GM12801 (cell line): Measurements from ENCODE around the gene CUBN.

ENCODE experiments used
- CTCF ChIP-seq: IDR thresholded peaks from one replicate; pipeline ENCODE4 v1.5.1; 2011; ENCODE audit warnings: control low read depth; ENCODE audit not compliant: insufficient read length; ENCODE audit errors: extremely low read depth

The CUBN gene

GRCh38 chr10:17003651-17004286 lies 125.8 kb downstream of the CUBN start:
- no peak for TF ChIP-seq CTCF

- no peak for TF ChIP-seq CTCF
These were observed 126.5 kb downstream of the CUBN start for GRCh38 chr10:17003151-17003550.

GRCh38 chr10:17001961-17002749 lies 127.5 kb downstream of the CUBN start:
- no peak for TF ChIP-seq CTCF

- TF ChIP-seq CTCF: no peak
These were observed 128.3 kb downstream of the CUBN start for GRCh38 chr10:17001297-17001744.

GRCh38 chr10:16999665-17000451 lies 129.8 kb downstream of the CUBN start:
- TF ChIP-seq CTCF: no peak

- no peak for TF ChIP-seq CTCF
These were observed 133.1 kb downstream of the CUBN start for GRCh38 chr10:16996530-16996964.

GRCh38 chr10:16995867-16996529 lies 133.6 kb downstream of the CUBN start:
- no peak for TF ChIP-seq CTCF
